Thymus (tissue), 11 donors: Measurements from ENCODE around the gene CNIH3. TPM values are rescaled to one million over a fixed set of nuclear protein-coding genes. Genes with fewer than 3 reads are reported as not detected.

Experiments used
- DNase-seq, 9 donors: peaks; one replicate each; pipeline ENCODE4 v3.0.0-alpha.2; 2013; ENCODE audit warnings: low spot score in 9 of 9, low read depth in 6 of 9, missing footprints in 1 of 9
- H3K27ac ChIP-seq, 2 donors: one replicate each; pipeline ENCODE4 v1.5.1; 2013; ENCODE audit warnings: control low read depth in 1 of 2, low read depth in 1 of 2, low read length in 1 of 2, mild to moderate bottlenecking in 1 of 2, moderate library complexity in 1 of 2
- H3K27me3 ChIP-seq, 2 donors: one replicate each; pipeline ENCODE4 v1.5.1; 2013; ENCODE audit warnings: low read length in 1 of 2; ENCODE audit not compliant: control insufficient read depth in 2 of 2, insufficient read depth in 1 of 2
- H3K36me3 ChIP-seq, 2 donors: one replicate each; pipeline ENCODE4 v1.5.1; 2013; ENCODE audit warnings: low read length in 1 of 2, mild to moderate bottlenecking in 1 of 2, moderate library complexity in 1 of 2; ENCODE audit not compliant: control insufficient read depth in 2 of 2, insufficient read depth in 2 of 2
- H3K4me1 ChIP-seq, 2 donors: one replicate each; pipeline ENCODE4 v1.5.1; 2013; ENCODE audit warnings: low read length in 2 of 2; ENCODE audit not compliant: control insufficient read depth in 2 of 2, insufficient read depth in 2 of 2
- H3K4me3 ChIP-seq, 2 donors: one replicate each; pipeline ENCODE4 v1.5.1; 2013; ENCODE audit warnings: low read length in 2 of 2, control low read depth in 1 of 2, mild to moderate bottlenecking in 1 of 2
- H3K9me3 ChIP-seq, 2 donors: one replicate each; pipeline ENCODE4 v1.5.1; 2013; ENCODE audit warnings: low read length in 1 of 2, mild to moderate bottlenecking in 1 of 2; ENCODE audit not compliant: control insufficient read depth in 2 of 2, insufficient read depth in 1 of 2
- WGBS: extraction: QIAGEN DNeasy Blood & Tissue Kit; methylation state at CpG from one replicate; pipeline ENCODE4 v1.1.7; 2013; 5-methylcytosine and 5-hydroxymethylcytosine counted together
- polyA plus RNA-seq: library from polyadenylated mRNA; stranded (reverse); fragments of 200-250 nt; gene quantifications from one replicate; pipeline ENCODE4 v1.2.3, GENCODE V29; 2013
- total RNA-seq: library from RNA; stranded (reverse); fragments of 120-200 nt; gene quantifications from one replicate; pipeline ENCODE4 v1.2.4, GENCODE V29; 2013
- donor health status: healthy.

CNIH3 gene
- total and polyA plus RNA-seq, 2 donors: 2.2 to 2.3 TPM

DNA sequence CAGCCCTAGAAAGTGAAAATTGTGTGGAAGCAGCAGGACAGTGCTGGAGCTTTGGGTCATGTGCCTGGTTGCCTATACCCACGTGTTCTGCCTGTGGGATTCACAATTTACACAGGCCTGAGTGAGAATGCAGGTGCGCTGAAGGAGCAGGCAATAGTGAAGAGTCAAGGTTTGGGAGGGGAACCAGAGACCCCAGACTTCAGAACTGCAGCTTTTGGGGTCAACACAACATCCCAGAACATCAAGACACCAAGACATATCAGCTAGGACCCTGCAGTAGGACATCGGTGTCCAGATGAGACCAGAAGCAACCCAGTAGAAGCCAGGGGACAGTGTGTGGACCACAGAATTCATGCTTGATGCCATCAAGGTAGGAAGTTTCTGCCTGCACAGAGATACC is 29.1 kb upstream of the CNIH3 start:
- H3K27ac ChIP-seq: no peak overlapping the region
- H3K4me3 ChIP-seq: no peak overlapping the region
- no peaks in the 10 kb centered on the region for H3K4me1 ChIP-seq
- WGBS: 95% methylated on average over 3 of the region's 3 CpGs
- H3K27me3 ChIP-seq: no peaks in the 10 kb centered on the region
- H3K36me3 ChIP-seq: no peaks in the 10 kb centered on the region
- H3K9me3 ChIP-seq: no peaks in the 10 kb centered on the region
- no peak for DNase-seq

- 100% methylated on average over 1 of the region's 1 CpG for WGBS
- H3K9me3 ChIP-seq: no peaks in the 10 kb centered on the region
Measured at GRCh38 chr1:224588515-224588914, 27.6 kb upstream of the CNIH3 start.

DNA sequence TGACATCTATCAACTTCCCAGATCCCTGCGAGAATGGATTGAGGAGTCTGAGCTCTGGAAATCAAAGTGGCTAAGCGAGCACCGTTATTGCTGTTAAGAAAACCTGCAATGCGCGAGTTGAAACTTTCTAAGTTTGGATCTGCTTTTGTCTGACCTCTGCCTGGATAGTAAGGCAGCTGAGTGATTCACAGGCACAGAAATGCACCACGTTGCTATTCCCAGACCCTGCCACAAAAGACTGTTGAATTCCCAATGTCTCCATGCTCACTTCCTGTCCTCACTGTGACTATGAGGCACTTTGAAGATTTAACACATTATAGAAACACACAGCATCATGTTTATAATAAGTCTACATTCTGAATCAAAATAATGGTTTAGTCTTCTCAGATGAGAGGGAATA is 27.1 kb upstream of the CNIH3 start:
- H3K36me3 ChIP-seq: no peaks in the 10 kb centered on the region
- DNase-seq: no peak
- H3K27ac ChIP-seq: no peak overlapping the region
- no peaks in the 10 kb centered on the region for H3K4me1 ChIP-seq
- 92% methylated on average over 6 of the region's 6 CpGs for WGBS
- no peaks in the 10 kb centered on the region for H3K27me3 ChIP-seq
- no peak overlapping the region for H3K4me3 ChIP-seq
- H3K9me3 ChIP-seq: no peaks in the 10 kb centered on the region

More at GRCh38 chr1:224588515-224588914, 27.6 kb upstream of the CNIH3 start:
- no peaks in the 10 kb centered on the region for H3K4me1 ChIP-seq
- no peak overlapping the region for H3K27ac ChIP-seq
- DNase-seq: no peak
- H3K27me3 ChIP-seq: no peaks in the 10 kb centered on the region
- H3K4me3 ChIP-seq: no peak overlapping the region
- no peaks in the 10 kb centered on the region for H3K36me3 ChIP-seq

GRCh38 chr1:224591326-224591725 is 24.8 kb upstream of the CNIH3 start:
- H3K9me3 ChIP-seq: no peaks in the 10 kb centered on the region
- no peaks in the 10 kb centered on the region for H3K36me3 ChIP-seq
- no peaks in the 10 kb centered on the region for H3K27me3 ChIP-seq
- no peaks in the 10 kb centered on the region for H3K4me1 ChIP-seq
- no peak overlapping the region for H3K27ac ChIP-seq
- no peak overlapping the region for H3K4me3 ChIP-seq
- 95% methylated on average over 1 of the region's 1 CpG for WGBS
- no peak for DNase-seq

- peak in 2 of 9 donors; percentile 1 to 5 for DNase-seq
Measured at GRCh38 chr1:224592636-224593582, 23.2 kb upstream of the CNIH3 start.

GRCh38 chr1:224594360-224594759 is 21.8 kb upstream of the CNIH3 start:
- Histone ChIP-seq H3K27ac (peak overlapping the region in 1 of 2 donors; percentile 8), H3K27me3 (no peaks in the 10 kb centered on the region), H3K4me1 (no peaks in the 10 kb centered on the region), H3K36me3 (no peaks in the 10 kb centered on the region), H3K9me3 (no peaks in the 10 kb centered on the region), H3K4me3 (no peak overlapping the region)
- 98% methylated on average over 3 of the region's 3 CpGs for WGBS
- no peak for DNase-seq

More at GRCh38 chr1:224592636-224593582, 23.2 kb upstream of the CNIH3 start:
- no peaks in the 10 kb centered on the region for H3K4me1 ChIP-seq
- H3K27ac ChIP-seq: no peak overlapping the region
- 59% methylated on average over 6 of the region's 6 CpGs for WGBS
- H3K9me3 ChIP-seq: no peaks in the 10 kb centered on the region
- no peaks in the 10 kb centered on the region for H3K36me3 ChIP-seq
- no peaks in the 10 kb centered on the region for H3K27me3 ChIP-seq
- H3K4me3 ChIP-seq: no peak overlapping the region

GRCh38 chr1:224594851-224595250 is 21.3 kb upstream of the CNIH3 start:
- DNase-seq: no peak
- no peak overlapping the region for H3K4me3 ChIP-seq
- H3K9me3 ChIP-seq: no peaks in the 10 kb centered on the region

GRCh38 chr1:224605482-224606181 is 10.5 kb upstream of the CNIH3 start:
- no peaks in the 10 kb centered on the region for H3K36me3 ChIP-seq
- DNase-seq: no peak
- no peak overlapping the region for H3K27ac ChIP-seq
- no peak overlapping the region for H3K4me3 ChIP-seq
- H3K27me3 ChIP-seq: no peaks in the 10 kb centered on the region
- no peaks in the 10 kb centered on the region for H3K4me1 ChIP-seq
- WGBS: 96% methylated on average over 11 of the region's 11 CpGs
- no peaks in the 10 kb centered on the region for H3K9me3 ChIP-seq

More at GRCh38 chr1:224594851-224595250, 21.3 kb upstream of the CNIH3 start:
- H3K27me3 ChIP-seq: no peaks in the 10 kb centered on the region
- H3K4me1 ChIP-seq: no peaks in the 10 kb centered on the region
- no peak overlapping the region for H3K27ac ChIP-seq
- H3K36me3 ChIP-seq: no peaks in the 10 kb centered on the region
